Fibroblast of peridontal ligament (primary cell): Measurements from ENCODE around the gene MRGPRG.

ENCODE experiments used
- DNase-seq: peaks from one replicate; pipeline ENCODE4 v3.0.0-alpha.2; 2010; ENCODE audit errors: extremely low read depth

The MRGPRG gene

DNA sequence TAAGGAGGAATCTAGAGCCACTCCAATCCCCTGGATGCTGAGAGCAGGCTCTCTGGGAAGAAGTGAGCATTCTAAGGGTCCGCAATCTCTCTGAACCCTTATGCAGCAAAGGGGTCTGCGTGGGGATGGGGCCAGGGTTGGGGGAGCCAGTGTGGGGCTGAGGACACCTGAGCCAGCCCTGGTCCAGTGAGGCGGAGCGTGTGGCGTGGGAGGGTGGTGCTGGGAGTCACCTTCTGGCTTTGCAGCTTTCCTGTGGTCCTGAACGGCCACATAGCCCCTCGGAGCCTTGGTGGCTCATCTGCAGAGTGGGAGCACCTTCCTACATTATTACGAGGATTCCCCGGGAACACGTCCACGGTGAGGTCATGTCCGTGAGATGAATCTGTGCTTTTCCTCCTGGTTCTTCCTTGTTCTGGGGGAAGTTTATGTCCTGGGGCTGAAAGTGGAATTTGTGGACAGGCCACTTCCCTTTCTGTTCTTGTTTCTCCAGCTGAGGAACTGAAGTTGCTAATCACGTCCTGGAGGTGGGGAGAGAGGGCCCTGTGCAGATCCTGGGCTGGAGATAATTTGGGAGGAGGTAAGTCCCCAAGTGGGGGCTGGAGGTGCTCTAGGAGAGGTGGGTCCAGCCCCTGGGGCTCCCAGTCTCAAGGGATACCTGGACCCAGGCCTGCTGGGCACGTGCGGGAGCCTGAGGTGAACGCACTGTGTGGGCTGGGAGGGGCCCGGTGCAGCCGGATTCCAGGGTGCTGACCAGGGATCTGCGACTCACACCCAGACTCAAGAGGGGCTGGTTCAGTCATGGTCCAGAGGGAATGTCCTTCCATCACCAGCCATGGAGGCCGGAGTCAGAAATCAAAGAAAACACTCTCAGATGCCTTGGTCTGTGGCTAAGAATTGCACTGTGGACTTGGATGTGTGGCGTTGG lies 7.5 kb upstream of the MRGPRG start:
- no peak for DNase-seq

DNA sequence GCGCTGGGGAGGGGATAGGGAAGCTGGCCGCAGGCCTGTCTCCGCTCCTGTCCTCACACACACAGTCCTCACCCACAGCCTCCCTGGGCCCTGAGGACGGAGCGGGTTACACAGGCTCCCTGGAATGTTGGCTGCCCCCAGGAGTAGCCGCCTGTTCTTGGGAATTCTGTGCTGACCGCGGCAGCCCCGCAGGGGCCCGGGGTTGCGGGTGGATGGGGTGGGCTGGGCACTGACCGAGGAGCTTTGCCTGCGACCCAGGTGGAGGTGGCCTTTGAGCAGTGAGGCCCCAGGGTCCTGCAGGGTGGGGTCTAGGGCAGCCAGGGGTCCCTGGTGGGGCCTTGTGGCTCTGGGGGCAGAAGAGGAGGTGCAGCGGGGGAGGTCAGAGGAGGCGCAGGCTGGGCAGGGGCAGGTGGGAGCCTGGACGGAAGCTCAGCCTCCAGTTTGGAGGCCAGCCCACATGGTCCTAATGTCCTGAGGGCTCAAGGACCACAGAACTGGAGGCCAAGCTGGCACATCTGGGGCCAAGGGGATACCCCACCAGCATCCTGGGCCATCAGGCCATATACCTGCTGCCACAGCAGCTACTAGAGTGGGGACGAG lies 6.6 kb upstream of the MRGPRG start:
- DNase-seq = no peak

DNA sequence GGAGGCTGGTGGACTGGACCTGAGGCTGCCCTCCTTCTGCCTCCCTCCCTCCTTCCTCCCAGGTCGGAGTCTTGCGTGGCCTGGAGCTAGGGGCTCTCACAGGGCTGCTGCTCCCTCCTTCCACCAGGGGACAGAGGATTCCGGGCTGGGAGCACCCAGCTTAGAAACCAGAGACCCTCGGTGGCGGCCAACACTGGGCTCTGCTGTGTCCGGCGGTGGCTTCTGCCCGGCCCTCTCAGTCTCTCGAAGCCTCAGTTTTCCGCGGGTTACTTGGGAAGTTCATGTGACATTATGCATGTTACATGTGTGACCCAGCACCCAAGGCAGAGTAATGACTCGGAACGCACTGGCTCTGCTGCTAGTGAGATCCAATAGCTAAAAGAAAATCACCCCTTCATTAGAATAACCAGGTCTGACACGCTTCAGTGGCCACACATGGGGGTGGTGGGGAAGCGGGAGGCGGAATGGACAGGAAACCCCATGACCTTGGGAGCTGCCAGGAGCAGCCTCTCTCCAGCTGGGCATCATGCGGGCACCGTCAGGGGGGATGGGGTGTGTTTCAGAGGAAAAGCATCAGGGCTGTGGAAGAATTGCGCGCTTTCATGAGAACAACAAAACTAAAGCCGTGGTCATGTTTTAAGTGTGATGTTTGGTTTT lies 5.9 kb upstream of the MRGPRG start:
- no peak for DNase-seq

- no peak for DNase-seq
Measured at GRCh38 chr11:3223932-3224381, 5.3 kb upstream of the MRGPRG start.

DNA sequence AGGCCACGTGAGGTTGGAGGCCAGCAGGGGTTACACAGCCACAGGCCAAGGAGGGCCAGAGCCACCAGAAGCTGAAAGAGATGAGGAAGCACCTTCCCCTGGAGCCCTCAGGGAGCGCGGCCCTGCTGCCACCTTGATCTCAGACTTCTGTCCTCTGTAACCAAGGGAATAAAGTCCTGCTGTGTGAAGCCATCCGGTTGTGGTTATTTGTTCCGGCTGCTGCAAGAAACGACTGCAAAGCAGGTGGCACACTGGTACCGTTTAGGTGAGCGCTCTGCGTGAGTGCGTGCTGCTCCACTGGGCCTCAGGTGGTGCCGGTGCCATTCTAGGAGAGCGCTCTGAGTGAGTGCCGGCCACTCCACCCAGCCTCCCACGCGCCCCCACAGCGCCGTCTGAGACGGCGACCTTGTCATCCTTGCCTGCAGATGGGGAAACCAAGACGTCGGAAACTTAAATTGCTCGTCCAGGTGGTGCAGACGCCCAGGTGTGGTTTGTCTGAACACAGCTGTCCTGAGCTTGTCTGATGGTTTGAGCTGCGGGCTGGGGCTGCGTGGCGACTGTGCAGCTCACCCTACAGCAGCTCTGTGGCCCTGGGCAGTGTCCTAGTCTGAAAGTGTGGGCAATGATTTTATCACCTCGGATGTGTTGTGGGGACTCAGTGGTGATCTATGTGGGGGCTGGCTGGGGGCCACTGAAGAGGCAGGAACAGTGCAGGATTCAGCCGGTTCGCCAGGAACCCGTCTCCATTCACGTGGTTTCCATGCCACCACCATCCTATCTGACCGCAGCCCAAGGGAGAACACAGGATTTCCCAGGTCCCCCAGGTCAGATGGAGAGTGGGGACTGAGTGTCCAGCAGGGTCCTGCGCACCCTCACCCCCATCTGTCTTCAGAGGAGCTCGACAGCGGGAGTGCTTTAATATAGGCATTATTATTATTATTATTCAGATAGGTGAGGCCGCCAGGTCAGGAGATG lies 4.6 kb upstream of the MRGPRG start:
- no peak for DNase-seq

DNA sequence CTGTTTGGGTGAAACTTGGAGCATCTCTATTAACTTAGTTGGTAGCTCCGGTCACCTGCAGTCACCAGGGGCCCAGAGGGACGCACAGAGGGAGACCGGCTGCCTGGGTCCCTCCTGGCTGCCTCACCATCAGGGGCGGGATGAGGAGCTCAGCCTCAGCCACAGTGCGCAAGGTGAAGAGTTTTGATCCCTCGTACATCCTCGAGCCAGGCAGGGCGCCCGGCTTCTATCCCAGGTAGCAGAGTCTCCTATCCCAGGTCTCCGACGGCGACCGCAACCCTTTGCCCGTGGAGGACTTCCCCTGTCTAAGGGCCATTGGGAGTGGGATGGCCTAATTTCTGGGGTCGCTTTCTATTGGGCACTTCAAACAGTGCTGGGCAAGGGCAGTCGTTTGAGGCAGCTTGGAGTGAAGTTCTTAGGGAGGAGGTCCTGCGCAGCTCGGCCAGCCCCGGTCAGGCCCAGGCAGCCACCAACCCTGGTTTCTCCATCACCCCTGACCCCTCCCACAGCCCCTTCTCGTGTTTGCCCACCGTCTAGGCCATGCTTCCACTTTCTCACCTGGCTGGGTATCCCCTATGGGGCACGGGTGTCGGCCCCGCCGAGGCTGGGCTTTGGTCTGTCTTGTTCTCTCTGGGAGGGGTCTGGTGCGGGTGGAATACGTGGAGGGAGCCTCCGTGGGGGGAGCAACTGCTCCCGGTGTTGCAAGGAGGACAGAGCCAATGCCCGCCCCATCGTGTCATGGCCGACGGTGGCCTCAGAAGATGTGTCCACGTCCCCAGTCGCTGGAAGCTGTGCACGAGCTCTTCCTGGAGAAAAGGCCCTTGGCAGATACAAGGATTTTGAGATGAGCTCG lies 3.6 kb upstream of the MRGPRG start:
- no peak for DNase-seq

GRCh38 chr11:3221408-3222002 lies 2.9 kb upstream of the MRGPRG start:
- no peak for DNase-seq

DNA sequence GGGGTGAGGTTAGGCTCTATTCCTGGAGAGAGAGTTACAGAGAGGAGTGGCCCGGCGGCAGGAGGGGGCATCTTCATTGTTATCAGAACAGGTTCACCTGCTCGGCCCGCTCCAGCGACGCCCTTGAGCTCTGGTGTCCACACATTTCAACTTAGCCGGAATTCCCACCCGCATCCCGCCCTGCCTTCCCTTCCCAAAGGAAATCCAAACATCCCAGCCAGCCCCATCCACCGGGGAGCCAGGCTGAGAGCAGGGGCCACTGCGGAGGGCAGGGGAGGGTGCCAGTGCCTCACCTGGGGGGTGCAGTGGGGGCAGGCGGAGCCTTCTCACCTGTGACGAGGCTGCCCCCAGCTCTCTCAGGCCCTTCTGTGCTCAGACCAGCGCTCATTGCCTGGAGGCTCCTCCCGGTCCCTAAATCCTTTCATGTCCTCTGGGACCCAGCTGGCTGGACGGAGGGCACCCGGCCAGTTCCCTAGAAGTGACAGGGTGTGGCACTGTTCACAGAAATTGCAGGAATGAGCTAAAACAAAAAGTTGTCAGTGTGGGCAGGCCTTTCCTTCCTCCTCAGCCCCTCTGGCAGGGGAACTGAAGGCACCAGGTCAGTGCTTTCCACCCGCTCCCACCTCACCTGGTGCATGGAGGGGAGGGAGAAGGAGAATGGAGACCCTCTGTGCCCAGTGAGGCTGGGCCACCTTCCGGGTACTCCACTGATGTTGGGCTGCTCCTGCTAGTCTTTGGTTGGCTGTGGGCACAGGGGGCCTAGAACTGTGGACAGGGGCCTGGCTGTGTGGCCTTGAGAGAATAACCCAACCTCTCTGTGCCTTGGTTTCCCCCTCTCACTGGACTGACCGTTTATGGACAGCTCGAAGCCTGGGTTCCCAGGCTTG lies 2.2 kb upstream of the MRGPRG start:
- no peak for DNase-seq

DNA sequence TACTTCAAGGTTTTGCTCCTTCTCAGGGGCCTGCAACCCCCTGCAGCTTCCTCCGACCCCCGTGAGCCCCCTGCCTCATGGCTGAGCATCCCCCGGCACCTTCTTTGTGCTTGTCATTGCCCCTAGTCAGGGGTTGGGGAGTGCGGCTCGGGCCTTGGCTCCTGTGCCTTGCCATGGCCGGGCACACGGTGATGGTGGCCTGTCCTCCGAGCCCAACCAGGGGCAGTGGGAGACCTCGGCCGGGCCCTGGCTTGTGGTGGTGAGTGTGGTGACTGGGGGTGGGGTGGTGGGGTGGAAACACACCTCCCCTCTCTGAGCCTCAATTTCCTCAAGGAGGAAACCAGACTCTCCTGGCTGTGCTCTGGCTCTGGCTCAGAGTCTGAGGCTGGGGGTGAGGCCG lies 1.5 kb upstream of the MRGPRG start:
- DNase-seq = no peak

DNA sequence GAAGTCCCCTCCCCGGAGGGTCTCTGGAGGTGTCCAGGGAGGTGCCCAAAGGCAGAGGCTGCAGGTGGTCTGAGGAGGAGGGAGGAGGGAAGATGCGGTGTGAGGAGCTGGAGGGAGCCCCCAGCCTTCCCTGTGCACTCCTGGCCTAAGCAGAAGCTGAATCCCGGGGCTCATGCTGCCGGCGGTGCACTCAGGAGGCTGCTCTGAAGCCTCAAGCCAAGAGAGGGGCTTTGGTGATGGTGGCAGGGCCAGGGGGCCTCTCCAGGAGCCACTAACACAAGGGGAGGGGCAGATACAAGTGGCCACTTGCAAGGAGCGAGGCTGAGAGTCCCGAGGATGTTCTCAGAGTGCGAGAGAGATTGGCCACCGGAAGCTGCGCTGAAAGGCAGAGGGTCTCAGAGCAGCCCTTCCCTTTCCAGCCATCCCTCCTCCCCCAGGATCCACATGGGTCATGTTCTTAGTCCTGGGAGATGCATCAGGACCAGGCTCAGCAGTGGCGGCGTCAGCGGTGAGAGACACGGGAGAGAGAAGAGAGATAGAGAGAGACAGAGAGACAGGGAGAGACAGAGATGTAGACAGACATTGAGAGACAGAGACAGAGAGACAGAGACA lies 774 bp upstream of the MRGPRG start:
- DNase-seq = no peak

DNA sequence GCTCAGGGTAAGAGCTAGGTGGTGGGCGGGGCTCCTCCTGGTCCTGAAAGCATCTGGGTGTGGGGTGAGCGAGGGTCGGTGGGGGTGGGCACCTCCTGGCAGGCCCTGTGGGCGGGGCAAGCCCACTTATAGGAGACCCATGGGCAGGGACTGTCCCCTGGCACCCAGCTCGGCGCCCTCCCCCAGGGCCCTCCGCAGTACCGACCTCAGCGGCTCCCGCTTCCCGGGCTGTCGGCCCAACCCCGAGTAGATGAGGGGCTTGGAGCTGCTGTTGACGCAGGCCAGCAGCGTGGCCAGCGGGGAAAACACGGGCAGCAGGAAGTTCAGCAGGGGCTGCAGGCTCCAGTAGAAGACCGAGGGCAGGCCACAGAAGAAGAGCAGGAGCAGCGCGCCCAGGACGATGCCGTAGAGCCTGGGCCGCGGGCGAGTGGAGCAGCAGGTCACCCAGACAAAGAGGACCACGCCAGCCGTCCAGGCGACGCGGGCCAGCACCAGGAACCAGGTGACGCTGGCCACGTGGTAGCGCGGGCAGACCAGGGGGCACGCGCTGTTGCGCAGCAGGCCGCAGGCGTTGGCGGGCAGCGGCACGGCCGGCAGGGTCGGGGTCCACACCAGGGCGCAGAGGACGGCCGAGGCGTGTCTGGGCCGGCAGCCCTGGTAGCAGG lies 663 bp downstream of the MRGPRG start:
- DNase-seq = no peak

GRCh38 chr11:3216027-3216525 lies 2.5 kb downstream of the MRGPRG start:
- DNase-seq = no peak

GRCh38 chr11:3215346-3216026 lies 3.1 kb downstream of the MRGPRG start:
- no peak for DNase-seq

GRCh38 chr11:3214420-3214699 lies 4.3 kb downstream of the MRGPRG start:
- no peak for DNase-seq

DNA sequence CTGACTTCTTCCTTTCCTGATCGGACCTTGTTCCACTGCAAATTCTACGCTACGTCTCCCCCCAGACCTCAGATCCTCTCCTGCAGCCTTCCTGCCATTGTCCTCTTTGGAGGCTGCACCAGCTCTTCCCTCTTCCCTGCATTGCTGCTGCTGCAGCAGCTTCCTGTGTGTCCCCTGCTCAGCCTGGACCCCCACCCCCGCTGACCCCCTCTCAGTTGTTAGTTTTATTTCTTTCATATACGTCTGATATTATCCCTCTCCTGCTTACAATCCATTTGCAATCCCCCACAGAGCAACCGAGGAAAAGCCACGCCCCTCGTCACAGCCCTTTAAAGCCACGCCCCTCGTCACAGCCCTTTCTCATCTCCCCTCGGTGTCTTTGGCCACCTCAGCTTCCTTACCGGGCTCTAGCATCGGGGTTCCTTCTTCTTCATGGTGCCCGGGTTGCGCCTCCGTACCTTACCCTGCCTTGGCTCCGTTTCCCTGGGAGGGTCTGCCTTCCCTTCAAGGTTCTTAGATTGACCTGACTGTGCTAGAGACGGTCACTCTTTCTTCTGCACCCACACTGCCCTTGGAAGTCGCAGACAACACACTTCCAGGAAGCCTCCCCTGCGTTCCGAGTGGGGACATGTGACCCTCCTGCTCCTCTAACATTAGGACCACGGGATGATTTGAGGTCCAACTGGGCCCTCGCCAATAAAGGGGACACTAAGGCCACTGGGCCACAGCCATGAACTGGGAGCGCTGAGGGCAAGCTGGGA lies 4.8 kb downstream of the MRGPRG start:
- DNase-seq = no peak

DNA sequence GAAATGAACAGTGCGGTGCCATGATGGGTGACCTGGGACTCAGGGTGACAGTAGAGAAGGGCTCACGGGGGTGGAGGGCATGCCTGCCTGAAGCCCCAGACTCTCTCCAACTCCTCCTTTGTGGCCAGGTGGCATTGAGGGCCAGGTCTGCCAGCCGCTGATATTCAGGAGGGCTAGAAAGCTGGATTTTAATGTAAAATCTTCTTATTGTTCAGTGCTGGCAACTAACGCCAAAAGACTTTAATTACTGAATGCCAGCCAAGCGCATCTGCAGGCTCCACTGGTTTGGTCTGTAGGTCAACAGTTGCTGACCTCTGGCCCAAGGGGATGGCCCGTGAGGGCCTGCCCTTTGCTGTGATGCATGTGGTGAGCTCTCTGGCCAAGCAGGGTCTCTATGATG lies 10.3 kb downstream of the MRGPRG start:
- no peak for DNase-seq
